Left lung (tissue), 10 donors: ENCODE data around the gene TMEM245. TPM values are rescaled to one million over a fixed set of nuclear protein-coding genes. Genes with fewer than 3 reads are reported as not detected.

Experiments
- ATAC-seq: fragments of 200-7000 bp; cut with Tn5 transposase; one replicate; pipeline ENCODE4 v1.9.1; 2020; ENCODE audit warnings: moderate library complexity
- DNase-seq, 4 donors: peaks; one replicate each; pipeline ENCODE4 v3.0.0-alpha.2; 2013 to 2020
- H3K27ac ChIP-seq, 2 donors: fragments of 200-600 bp; sonication (generic) in 1 of 2; one replicate each; pipeline versions ENCODE4 v1.5.0 to v1.8.0; 2020 to 2021
- H3K27me3 ChIP-seq, 2 donors: fragments of 200-600 bp; sonication (generic) in 1 of 2; one replicate each; pipeline versions ENCODE4 v1.5.0 to v1.8.0; 2020 to 2021
- H3K36me3 ChIP-seq, 2 donors: fragments of 200-600 bp; sonication (generic) in 1 of 2; one replicate each; pipeline versions ENCODE4 v1.5.0 to v1.8.0; 2020 to 2021
- H3K4me1 ChIP-seq, 2 donors: fragments of 200-600 bp; one replicate each; pipeline ENCODE4 v1.8.0; 2021
- H3K4me3 ChIP-seq, 2 donors: fragments of 200-600 bp; sonication (generic) in 1 of 2; one replicate each; pipeline versions ENCODE4 v1.5.0 to v1.8.0; 2020 to 2021; ENCODE audit warnings: mild to moderate bottlenecking in 1 of 2
- H3K9me3 ChIP-seq, 2 donors: fragments of 200-600 bp; sonication (generic) in 1 of 2; one replicate each; pipeline versions ENCODE4 v1.5.0 to v1.8.0; 2020 to 2021
- CTCF ChIP-seq, 2 donors: fragments of 200-600 bp; sonication (generic) in 1 of 2; IDR thresholded peaks; one replicate each; pipeline versions ENCODE4 v1.5.0 to v1.8.0; 2021; ENCODE audit warnings: antibody characterized with exemption in 2 of 2
- intact Hi-C, 2 donors: fragments of 100-400 bp; cut with DNase I; formaldehyde crosslinking; loops; one replicate each; pipeline versions ENCODE4 v1.11.2 to v1.14.2; 2022
- polyA plus RNA-seq, 6 donors: library from polyadenylated mRNA; unstranded; fragments of 120-200 nt; gene quantifications; one replicate each; pipeline ENCODE4 v1.2.1, GENCODE V29; 2013; ENCODE audit not compliant: insufficient read length in 6 of 6
- total RNA-seq, 2 donors: library from RNA; stranded (reverse); fragmentation: NEBNext Ultra II Directional; extraction: Animal tissue kit (Norgen Biotek cat#: 25700); gene quantifications; one replicate each; pipeline ENCODE4 v1.2.1, GENCODE V29; 2021
- donor health status: DM: no; HTN: yes; CAD: no.
- donor health status: DM: no; HTN: no; CAD: no.

Gene TMEM245
- total and polyA plus RNA-seq, 8 donors = 61.0 to 89.2 (median 81.7) TPM

- intact Hi-C loops = no loop called here
- DNase-seq (no peak), ATAC-seq (peak; percentile 41)
- TF ChIP-seq CTCF (IDR thresholded peaks at IDR 0.05) = no peak
- peak overlapping the region; percentile 62 to 82 for H3K27ac ChIP-seq
- H3K9me3 ChIP-seq = no peaks in the 10 kb centered on the region
- no peaks in the 10 kb centered on the region for H3K27me3 ChIP-seq
- H3K36me3 ChIP-seq = no peaks in the 10 kb centered on the region
- H3K4me1 ChIP-seq = peaks cover 35 to 94% of the 10 kb centered on the region in 2 donors
- no peak overlapping the region for H3K4me3 ChIP-seq
Measured at GRCh38 chr9:109113892-109114609, 5.7 kb downstream of the TMEM245 start.

GRCh38 chr9:109113254-109113653 is 6.5 kb downstream of the TMEM245 start:
- no peak for DNase-seq
- H3K4me3 ChIP-seq = no peak overlapping the region
- no peaks in the 10 kb centered on the region for H3K36me3 ChIP-seq
- H3K27me3 ChIP-seq = no peaks in the 10 kb centered on the region
- intact Hi-C loops = no loop called here
- peak overlapping the region; percentile 62 to 82 for H3K27ac ChIP-seq
- no peaks in the 10 kb centered on the region for H3K9me3 ChIP-seq
- TF ChIP-seq CTCF (IDR thresholded peaks at IDR 0.05) = no peak
- peaks cover 40 to 94% of the 10 kb centered on the region in 2 donors for H3K4me1 ChIP-seq
- ATAC-seq = no peak

- DNase-seq (no peak), ATAC-seq (peak; percentile 50)
- Histone ChIP-seq H3K36me3 (peaks cover 0 to 5% of the 10 kb centered on the region in 2 donors), H3K4me1 (peaks cover 30 to 80% of the 10 kb centered on the region in 2 donors), H3K27ac (peak overlapping the region; percentile 45 to 82), H3K4me3 (no peak overlapping the region), H3K27me3 (no peaks in the 10 kb centered on the region), H3K9me3 (no peaks in the 10 kb centered on the region)
- TF ChIP-seq CTCF (IDR thresholded peaks at IDR 0.05) = no peak
- intact Hi-C loops = no loop called here
Measured at GRCh38 chr9:109110329-109111021, 9.3 kb downstream of the TMEM245 start.

- peak overlapping the region; percentile 45 to 82 for H3K27ac ChIP-seq
Measured at GRCh38 chr9:109109967-109110328, 9.8 kb downstream of the TMEM245 start.

More at GRCh38 chr9:109109967-109110328, 9.8 kb downstream of the TMEM245 start:
- H3K4me1 ChIP-seq = peaks cover 30 to 78% of the 10 kb centered on the region in 2 donors
- ATAC-seq (peak; percentile 4), DNase-seq (no peak)
- no peaks in the 10 kb centered on the region for H3K9me3 ChIP-seq
- no peak overlapping the region for H3K4me3 ChIP-seq
- H3K36me3 ChIP-seq = peaks cover 0 to 10% of the 10 kb centered on the region in 2 donors
- H3K27me3 ChIP-seq = no peaks in the 10 kb centered on the region
- TF ChIP-seq CTCF (IDR thresholded peaks at IDR 0.05) = no peak
- intact Hi-C loops = no loop called here
